ENCODE results near the gene SRSF12. TPM values are rescaled to one million over a fixed set of nuclear protein-coding genes. Genes with fewer than 3 reads are reported as not detected.
A peak's percentile ranks its signal among the peaks of the same experiment; 100 is the strongest.
"Not testable (repeated sequence)": the region's sequence is repeated elsewhere in the genome, so short reads cannot be mapped to it uniquely, and the experiment has no call there.

Gene SRSF12
- total and polyA plus RNA-seq, 9 of the 15 experiments (the other 6 are each of a cell fraction or from before 2014, with no cell fraction given) = not detected

DNA sequence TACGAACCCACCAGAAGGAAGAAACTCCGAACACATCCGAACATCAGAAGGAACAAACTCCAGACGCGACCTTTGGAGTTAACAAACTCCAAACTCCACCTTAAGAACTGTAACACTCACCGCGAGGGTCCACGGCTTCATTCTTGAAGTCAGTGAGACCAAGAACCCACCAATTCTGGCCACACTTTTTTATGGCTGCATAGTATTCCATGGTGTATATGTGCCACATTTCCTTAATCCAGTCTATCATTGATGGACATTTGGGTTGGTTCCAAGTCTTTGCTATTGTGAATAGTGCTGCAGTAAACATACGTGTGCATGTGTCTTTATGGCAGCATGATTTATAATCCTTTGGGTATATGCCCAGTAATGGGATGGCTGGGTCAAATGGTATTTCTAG is 51.8 kb downstream of the SRSF12 start:
- BruUV-seq (replicated peaks); H3K4me2 ChIP-seq (ENCODE audit: insufficient read depth, low read length); H3K9me3 ChIP-seq (replicated peaks; ENCODE audit: control insufficient read depth, insufficient read depth, low read depth, low read length); H3K9me1 ChIP-seq (ENCODE audit: control insufficient read depth, insufficient read depth, low read length); CTCF ChIA-PET (ENCODE audit: low intra/inter-chr PET ratio); H3K4me3 ChIP-seq; H3K27me3 ChIP-seq (ENCODE audit: control insufficient read depth in 2 of 2, insufficient read depth in 2 of 2, low read length in 2 of 2); H4K20me1 ChIP-seq (replicated peaks; ENCODE audit: control insufficient read depth, insufficient read depth, low read length); ATAC-seq; in situ Hi-C loops (cut with MboI); DNase-seq (ENCODE audit: extremely low read depth in 1 of 4, low spot score in 3 of 4); H3K4me1 ChIP-seq (replicated peaks in 1 of 2; ENCODE audit: control insufficient read depth in 2 of 2, insufficient read depth in 2 of 2, low read length in 2 of 2); H3K79me2 ChIP-seq (ENCODE audit: control insufficient read depth, insufficient read depth, low read length); POLR2A ChIA-PET; H3K27ac ChIP-seq (ENCODE audit: extremely low read depth, low read depth, low read length); FAIRE-seq; H3K9ac ChIP-seq (ENCODE audit: insufficient read depth in 1 of 2, low read depth in 2 of 2, low read length in 2 of 2); H2AFZ ChIP-seq (ENCODE audit: low read depth, low read length); H3K36me3 ChIP-seq (ENCODE audit: control insufficient read depth, insufficient read depth, low read length); intact Hi-C loops (cut with micrococcal nuclease): not testable (repeated sequence)
- TF ChIP-seq BCOR (IDR thresholded peaks at IDR 0.05) (peak; percentile 33; the same call in 1 of the 2 replicates), ZNF146 (CRISPR knock-in tag; IDR thresholded peaks at IDR 0.05; ENCODE audit: unreplicated experiment) (peak; percentile 70)
- WGBS (ENCODE audit: insufficient coverage, low coverage, missing lambda C conversion rate) = 46% methylated on average over 6 of the region's 9 CpGs

DNA sequence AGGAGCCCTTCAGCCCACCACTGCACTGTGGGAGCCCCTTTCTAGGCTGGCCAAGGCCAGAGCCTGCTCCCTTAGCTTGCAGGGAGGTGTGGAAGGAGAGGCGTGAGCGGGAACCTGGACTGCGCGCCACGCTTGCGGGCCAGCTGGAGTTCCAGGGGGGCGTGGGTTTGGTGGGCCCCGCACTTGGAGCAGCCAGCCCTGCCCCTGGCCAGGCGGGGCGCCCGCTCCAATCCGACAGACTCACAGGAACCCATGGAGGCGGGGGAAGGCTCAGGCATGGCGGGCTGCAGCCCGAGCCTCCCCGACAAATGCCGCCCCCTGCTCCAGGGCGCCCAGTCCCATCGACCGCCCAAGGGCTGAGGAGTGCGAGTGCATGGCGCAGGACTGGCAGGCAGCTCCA is 52.9 kb downstream of the SRSF12 start:
- H3K9me3 ChIP-seq (replicated peaks; ENCODE audit: control insufficient read depth, insufficient read depth, low read depth, low read length); FAIRE-seq; H4K20me1 ChIP-seq (replicated peaks; ENCODE audit: control insufficient read depth, insufficient read depth, low read length); ATAC-seq; POLR2A ChIA-PET; H2AFZ ChIP-seq (ENCODE audit: low read depth, low read length); in situ Hi-C loops (cut with MboI); H3K36me3 ChIP-seq (ENCODE audit: control insufficient read depth, insufficient read depth, low read length); H3K9ac ChIP-seq (ENCODE audit: insufficient read depth in 1 of 2, low read depth in 2 of 2, low read length in 2 of 2); intact Hi-C loops (cut with micrococcal nuclease); H3K4me2 ChIP-seq (ENCODE audit: insufficient read depth, low read length); H3K9me1 ChIP-seq (ENCODE audit: control insufficient read depth, insufficient read depth, low read length); H3K27ac ChIP-seq (ENCODE audit: extremely low read depth, low read depth, low read length); CTCF ChIA-PET (ENCODE audit: low intra/inter-chr PET ratio); BruUV-seq (replicated peaks); H3K79me2 ChIP-seq (ENCODE audit: control insufficient read depth, insufficient read depth, low read length); H3K4me3 ChIP-seq; H3K4me1 ChIP-seq (replicated peaks in 1 of 2; ENCODE audit: control insufficient read depth in 2 of 2, insufficient read depth in 2 of 2, low read length in 2 of 2); H3K27me3 ChIP-seq (ENCODE audit: control insufficient read depth in 2 of 2, insufficient read depth in 2 of 2, low read length in 2 of 2); DNase-seq (ENCODE audit: extremely low read depth in 1 of 4, low spot score in 3 of 4): not testable (repeated sequence)
- 71% methylated on average over 12 of the region's 22 CpGs for WGBS (ENCODE audit: insufficient coverage, low coverage, missing lambda C conversion rate)

Data from K562 (cell line).